HL-60 (cell line): ENCODE data around the gene TMEM252.

Source experiments
- CTCF ChIP-seq: IDR thresholded peaks from one replicate; pipeline ENCODE4 v1.5.1; 2011; ENCODE audit warnings: low read length, control low read depth, inconsistent platforms; ENCODE audit not compliant: insufficient read depth
- GABPA ChIP-seq: IDR thresholded peaks from 2 replicates; pipeline ENCODE4 v1.6.1; 2012; ENCODE audit warnings: low read depth
- POLR2AphosphoS5 ChIP-seq: IDR thresholded peaks from 2 replicates; pipeline ENCODE4 v1.6.1; 2012; ENCODE audit warnings: low read depth
- REST ChIP-seq: IDR thresholded peaks from 2 replicates; pipeline ENCODE4 v1.6.1; 2012; ENCODE audit warnings: low read depth; ENCODE audit not compliant: insufficient replicate concordance
- SPI1 ChIP-seq: IDR thresholded peaks from 2 replicates; pipeline ENCODE4 v1.6.1; 2012; ENCODE audit warnings: low read depth, mild to moderate bottlenecking, borderline replicate concordance

- TF ChIP-seq POLR2AphosphoS5 (no peak), CTCF (no peak), GABPA (no peak), REST (no peak), SPI1 (no peak)
Observed at GRCh38 chr9:68507130-68507805, 33.4 kb downstream of the TMEM252 start.
